GM12892 (cell line): Measurements from ENCODE around the gene PRDM11.

Source experiments
- POLR2A ChIP-seq: IDR thresholded peaks from 2 replicates; pipeline ENCODE4 v1.6.1; 2011; ENCODE audit warnings: low read depth, low read length, control low read depth
- POLR2AphosphoS5 ChIP-seq: IDR thresholded peaks from 2 replicates; pipeline ENCODE4 v1.6.1; 2011; ENCODE audit warnings: low read depth, low read length, control low read depth
- TAF1 ChIP-seq: IDR thresholded peaks from 2 replicates; pipeline ENCODE4 v1.6.1; 2011; ENCODE audit warnings: low read depth, mild to moderate bottlenecking, control low read depth, low read length, borderline replicate concordance

DNA sequence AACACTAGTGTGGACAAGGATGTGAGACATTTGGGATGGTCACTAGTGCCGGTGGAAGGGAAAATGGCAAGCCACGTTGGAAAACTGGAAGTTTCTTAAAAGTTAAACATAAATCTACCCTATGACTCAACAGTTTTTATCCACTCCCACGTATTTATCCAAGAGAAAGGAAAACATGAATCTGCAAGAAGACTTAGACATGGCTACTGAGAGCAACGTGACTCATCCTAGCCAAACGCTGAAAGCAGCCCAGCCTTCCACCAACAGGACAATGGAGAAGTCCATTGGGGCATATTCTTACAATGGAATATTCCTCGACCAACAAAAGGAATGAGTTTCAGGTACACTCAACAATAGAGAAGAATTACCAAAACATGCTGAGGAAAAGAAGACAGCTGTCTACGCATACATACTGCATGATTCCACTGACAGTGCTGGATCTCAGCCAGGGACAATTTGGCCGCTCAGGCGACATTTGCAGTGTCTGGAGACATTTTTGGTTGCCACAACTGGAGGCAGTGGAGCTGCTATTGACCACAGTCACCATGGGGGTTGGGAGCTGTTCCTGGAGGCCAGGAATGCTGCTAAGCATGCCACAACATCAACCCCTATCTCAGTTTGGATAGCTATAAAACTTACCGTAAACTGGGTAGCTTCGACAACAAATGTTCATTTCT, 118.5 kb downstream of the PRDM11 start:
- TF ChIP-seq POLR2A = no peak
- TF ChIP-seq POLR2AphosphoS5 = no peak
- TF ChIP-seq TAF1 = no peak
